Esophagus (tissue), 2 donors: ENCODE results near the gene ABCC10. TPM values are rescaled to one million over a fixed set of nuclear protein-coding genes. Genes with fewer than 3 reads are reported as not detected.
"Not testable (repeated sequence)": the region's sequence is repeated elsewhere in the genome, so short reads cannot be mapped to it uniquely, and the experiment has no call there.

Experiments used
- H3K27ac ChIP-seq, 2 donors: one replicate each; pipeline ENCODE4 v1.5.1; 2013; ENCODE audit warnings: low read depth in 2 of 2, mild to moderate bottlenecking in 2 of 2, inconsistent platforms in 1 of 2, low read length in 1 of 2, moderate library complexity in 1 of 2
- H3K27me3 ChIP-seq, 2 donors: one replicate each; pipeline ENCODE4 v1.6.1; 2013; ENCODE audit warnings: low read length in 2 of 2, control low read depth in 1 of 2, mild to moderate bottlenecking in 1 of 2; ENCODE audit not compliant: insufficient read depth in 2 of 2, control insufficient read depth in 1 of 2
- H3K36me3 ChIP-seq, 2 donors: one replicate each; pipeline ENCODE4 v1.6.1; 2013; ENCODE audit warnings: low read length in 1 of 2; ENCODE audit not compliant: control insufficient read depth in 2 of 2, insufficient read depth in 2 of 2
- H3K4me1 ChIP-seq, 2 donors: one replicate each; pipeline ENCODE4 v1.6.1; 2013; ENCODE audit warnings: low read length in 1 of 2; ENCODE audit not compliant: control insufficient read depth in 2 of 2, insufficient read depth in 2 of 2
- H3K4me3 ChIP-seq, 2 donors: one replicate each; pipeline ENCODE4 v1.5.1; 2013; ENCODE audit warnings: low read length in 2 of 2, mild to moderate bottlenecking in 2 of 2, low read depth in 1 of 2, moderate library complexity in 1 of 2
- H3K9me3 ChIP-seq, 2 donors: one replicate each; pipeline ENCODE4 v1.6.1; 2013; ENCODE audit warnings: mild to moderate bottlenecking in 2 of 2, low read depth in 1 of 2, low read length in 1 of 2, moderate library complexity in 1 of 2; ENCODE audit not compliant: control insufficient read depth in 2 of 2, insufficient read depth in 1 of 2
- WGBS, 2 donors: extraction: QIAGEN DNeasy Blood & Tissue Kit; methylation state at CpG; one replicate each; pipeline ENCODE4 v1.1.7; 2013; 5-methylcytosine and 5-hydroxymethylcytosine counted together
- polyA plus RNA-seq, 2 donors: library from polyadenylated mRNA; stranded (reverse); fragments of 200-250 nt; gene quantifications; one replicate each; pipeline ENCODE4 v1.2.3, GENCODE V29; 2013
- donor health status: healthy with polysubstance abuse.
- donor health status: Bipolar disorder and iron deficiency.

ABCC10 gene
- polyA plus RNA-seq, 2 donors, result 13.3 to 40.6 TPM

GRCh38 chr6:43497689-43498088 is 70.3 kb downstream of the ABCC10 start:
- H3K9me3 ChIP-seq, result no peaks in the 10 kb centered on the region
- peaks cover 12 to 39% of the 10 kb centered on the region in 2 donors for H3K36me3 ChIP-seq
- no peak overlapping the region for H3K4me3 ChIP-seq
- H3K27me3 ChIP-seq, result no peaks in the 10 kb centered on the region
- H3K4me1 ChIP-seq, result peaks cover 4 to 23% of the 10 kb centered on the region in 2 donors
- WGBS, 2 donors, result 92 to 93% methylated on average over 12 of the region's 12 CpGs
- H3K27ac ChIP-seq, result no peak overlapping the region

DNA sequence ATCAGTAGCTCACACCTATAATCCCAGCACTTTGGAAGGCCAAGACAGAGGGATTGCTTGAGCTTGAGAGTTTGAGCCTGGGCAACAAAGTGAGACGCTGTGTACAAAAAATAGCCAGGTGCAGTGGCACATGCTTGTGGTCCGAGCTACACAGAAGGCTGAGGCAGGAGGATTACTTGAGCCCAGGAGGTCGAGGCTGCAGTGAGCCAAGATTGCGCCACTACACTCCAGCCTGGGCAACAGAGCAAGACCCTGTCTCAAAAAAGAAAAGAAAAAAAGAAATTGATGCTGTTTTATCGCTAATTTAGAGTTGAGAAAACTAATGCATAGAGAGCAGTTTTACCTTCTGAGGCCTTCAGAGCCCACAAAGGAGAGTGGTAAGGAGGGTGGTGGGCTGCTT is 71.0 kb downstream of the ABCC10 start:
- H3K27me3 ChIP-seq, H3K27ac ChIP-seq, H3K4me3 ChIP-seq, H3K9me3 ChIP-seq: not testable (repeated sequence)
- Histone ChIP-seq H3K36me3 (peaks cover 12 to 45% of the 10 kb centered on the region in 2 donors), H3K4me1 (peaks cover 4 to 23% of the 10 kb centered on the region in 2 donors)
- WGBS, 2 donors, result 94 to 95% methylated on average over 5 of the region's 5 CpGs

- Histone ChIP-seq H3K36me3 (peaks cover 12 to 51% of the 10 kb centered on the region in 2 donors), H3K4me3 (no peak overlapping the region), H3K4me1 (peaks cover 4 to 21% of the 10 kb centered on the region in 2 donors), H3K27ac (no peak overlapping the region), H3K9me3 (peaks cover 0 to 2% of the 10 kb centered on the region in 2 donors), H3K27me3 (no peaks in the 10 kb centered on the region)
- 81 to 82% methylated on average over 12 of the region's 12 CpGs for WGBS, 2 donors
These were observed 71.9 kb downstream of the ABCC10 start for GRCh38 chr6:43499028-43499815.

Other genes with a start within 250 kb of the ABCC10 start
- gene CUL9, start 245.3 kb upstream of the ABCC10 start, polyA plus RNA-seq, result 10 to 100 TPM; 26.6 to 64.9 TPM
- gene DNPH1, start 198.1 kb upstream of the ABCC10 start, polyA plus RNA-seq, result 100 to 1,000 TPM in 1 of 2 donors, 10 to 100 TPM in 1; 62.3 to 115 TPM
- gene TTBK1, start 184.1 kb upstream of the ABCC10 start, polyA plus RNA-seq, result under 1 TPM; 0.02 TPM
- gene SLC22A7, start 129.3 kb upstream of the ABCC10 start, polyA plus RNA-seq, result not detected
- gene CRIP3, start 118.7 kb upstream of the ABCC10 start, polyA plus RNA-seq, result 1 to 10 TPM in 1 of 2 donors, under 1 TPM in 1; 0.40 to 1.2 TPM
- 1 to 10 TPM; 3.2 to 4.8 TPM for gene ZNF318, start 57.9 kb upstream of the ABCC10 start, polyA plus RNA-seq
- gene DLK2, start 28.0 kb downstream of the ABCC10 start, polyA plus RNA-seq, result 10 to 100 TPM; 11.3 to 18.7 TPM
- gene TJAP1, start 50.0 kb downstream of the ABCC10 start, polyA plus RNA-seq, result 10 to 100 TPM; 10.5 to 15.1 TPM
- under 1 TPM; 0.14 to 0.24 TPM for gene LRRC73, start 82.8 kb downstream of the ABCC10 start, polyA plus RNA-seq
- gene YIPF3, start 89.4 kb downstream of the ABCC10 start, polyA plus RNA-seq, result 10 to 100 TPM; 54.3 to 64.1 TPM
- gene POLR1C, start 89.5 kb downstream of the ABCC10 start, polyA plus RNA-seq, result 10 to 100 TPM; 21.5 to 38.9 TPM
- gene XPO5, start 148.5 kb downstream of the ABCC10 start, polyA plus RNA-seq, result 10 to 100 TPM; 10.1 to 14.3 TPM
- gene POLH, start 148.6 kb downstream of the ABCC10 start, polyA plus RNA-seq, result 1 to 10 TPM; 3.5 to 5.0 TPM
- gene GTPBP2, start 201.7 kb downstream of the ABCC10 start, polyA plus RNA-seq, result 10 to 100 TPM; 62.2 to 76.8 TPM
- 10 to 100 TPM; 10.1 to 23.6 TPM for gene MAD2L1BP, start 208.3 kb downstream of the ABCC10 start, polyA plus RNA-seq
- gene RSPH9, start 217.5 kb downstream of the ABCC10 start, polyA plus RNA-seq, result under 1 TPM; 0.14 to 0.16 TPM